Measurements from ENCODE around the gene DNAJC15.

The DNAJC15 gene

GRCh38 chr13:43077906-43078305, 54.5 kb downstream of the DNAJC15 start:
- Histone ChIP-seq H3K36me3 (ENCODE audit: insufficient read depth, low read length) (no peaks in the 10 kb centered on the region), H3K4me1 (ENCODE audit: insufficient read depth, low read length, poor library complexity, severe bottlenecking) (peaks cover 23% of the 10 kb centered on the region), H3K4me2 (ENCODE audit: low read depth, low read length, poor library complexity, severe bottlenecking) (no peak overlapping the region), H3K79me2 (ENCODE audit: insufficient read depth, low read length) (no peaks in the 10 kb centered on the region), H2AFZ (ENCODE audit: low read length) (no peak overlapping the region), H3K9ac (ENCODE audit: low read depth, low read length, poor library complexity, severe bottlenecking) (no peak overlapping the region), H3K4me3 (ENCODE audit: low read length, poor library complexity, severe bottlenecking) (no peak overlapping the region), H3K9me3 (ENCODE audit: insufficient read depth, low read depth, low read length) (no peaks in the 10 kb centered on the region), H3K27me3 (ENCODE audit: insufficient read depth, low read length, poor library complexity, severe bottlenecking) (no peaks in the 10 kb centered on the region), H3K9me2 (replicated peaks; ENCODE audit: low read depth, low read length) (no peaks in the 10 kb centered on the region), H3F3A (ENCODE audit: low read depth) (no peaks in the 10 kb centered on the region), H4K20me1 (ENCODE audit: insufficient read depth, low read length, poor library complexity, severe bottlenecking) (no peaks in the 10 kb centered on the region)
- TF ChIP-seq EZH2phosphoT487 (IDR thresholded peaks at IDR 0.05; ENCODE audit: borderline replicate concordance) (no peak), CTCF (conservative IDR thresholded peaks at IDR 0.05; ENCODE audit: low read length) (no peak)

GRCh38 chr13:43078399-43078798, 55.0 kb downstream of the DNAJC15 start:
- Histone ChIP-seq H3K9me2 (replicated peaks; ENCODE audit: low read depth, low read length) (no peaks in the 10 kb centered on the region), H3K27me3 (ENCODE audit: insufficient read depth, low read length, poor library complexity, severe bottlenecking) (no peaks in the 10 kb centered on the region), H3K4me1 (ENCODE audit: insufficient read depth, low read length, poor library complexity, severe bottlenecking) (peaks cover 23% of the 10 kb centered on the region), H3K9ac (ENCODE audit: low read depth, low read length, poor library complexity, severe bottlenecking) (no peak overlapping the region), H3K4me3 (ENCODE audit: low read length, poor library complexity, severe bottlenecking) (no peak overlapping the region), H3K36me3 (ENCODE audit: insufficient read depth, low read length) (no peaks in the 10 kb centered on the region), H4K20me1 (ENCODE audit: insufficient read depth, low read length, poor library complexity, severe bottlenecking) (no peaks in the 10 kb centered on the region), H3F3A (ENCODE audit: low read depth) (no peaks in the 10 kb centered on the region), H3K79me2 (ENCODE audit: insufficient read depth, low read length) (no peaks in the 10 kb centered on the region), H2AFZ (ENCODE audit: low read length) (no peak overlapping the region), H3K4me2 (ENCODE audit: low read depth, low read length, poor library complexity, severe bottlenecking) (no peak overlapping the region), H3K9me3 (ENCODE audit: insufficient read depth, low read depth, low read length) (no peaks in the 10 kb centered on the region)
- no peak for TF ChIP-seq CTCF (conservative IDR thresholded peaks at IDR 0.05; ENCODE audit: low read length)
- no peak for TF ChIP-seq EZH2phosphoT487 (IDR thresholded peaks at IDR 0.05; ENCODE audit: borderline replicate concordance)

GRCh38 chr13:43079392-43079931, 56.1 kb downstream of the DNAJC15 start:
- Histone ChIP-seq H4K20me1 (ENCODE audit: insufficient read depth, low read length, poor library complexity, severe bottlenecking) (no peaks in the 10 kb centered on the region), H3K9me3 (ENCODE audit: insufficient read depth, low read depth, low read length) (no peaks in the 10 kb centered on the region), H3K79me2 (ENCODE audit: insufficient read depth, low read length) (no peaks in the 10 kb centered on the region), H3K36me3 (ENCODE audit: insufficient read depth, low read length) (no peaks in the 10 kb centered on the region), H3K9me2 (replicated peaks; ENCODE audit: low read depth, low read length) (no peaks in the 10 kb centered on the region), H3K4me1 (ENCODE audit: insufficient read depth, low read length, poor library complexity, severe bottlenecking) (peaks cover 23% of the 10 kb centered on the region), H3K4me3 (ENCODE audit: low read length, poor library complexity, severe bottlenecking) (no peak overlapping the region), H2AFZ (ENCODE audit: low read length) (no peak overlapping the region), H3K27me3 (ENCODE audit: insufficient read depth, low read length, poor library complexity, severe bottlenecking) (no peaks in the 10 kb centered on the region), H3K4me2 (ENCODE audit: low read depth, low read length, poor library complexity, severe bottlenecking) (no peak overlapping the region), H3F3A (ENCODE audit: low read depth) (no peaks in the 10 kb centered on the region), H3K9ac (ENCODE audit: low read depth, low read length, poor library complexity, severe bottlenecking) (no peak overlapping the region)
- no peak for TF ChIP-seq CTCF (conservative IDR thresholded peaks at IDR 0.05; ENCODE audit: low read length)
- TF ChIP-seq EZH2phosphoT487 (IDR thresholded peaks at IDR 0.05; ENCODE audit: borderline replicate concordance): no peak

Data from Loucy (cell line).